T47D (cell line): Measurements from ENCODE around the gene GPR12.
"Not testable (repeated sequence)": the region's sequence is repeated elsewhere in the genome, so short reads cannot be mapped to it uniquely, and the experiment has no call there.

Experiments used
- DNase-seq, 2 experiments: peaks; one replicate each; pipeline versions ENCODE4 v3.0.0 to v3.0.0-alpha.2; 2011 to 2012; ENCODE audit warnings: low read depth in 1 of 2, low spot score in 1 of 2
- JUND ChIP-seq: IDR thresholded peaks from 2 replicates; pipeline ENCODE4 v1.6.1; 2012; ENCODE audit warnings: low read depth
- in situ Hi-C: cut with HindIII; loops from 2 replicates; pipeline ENCODE4 v1.10.0; 2016; ENCODE audit warnings: low sequenced_read_pairs, low pct_unique_long_range_greater_than_20kb

Gene GPR12

GRCh38 chr13:26727633-26728032 lies 33.0 kb downstream of the GPR12 start:
- DNase-seq, result peak; percentile 11 to 24
- no peak for TF ChIP-seq JUND
- in situ Hi-C loops, result no loop called here

- TF ChIP-seq JUND, result no peak
- DNase-seq, result no peak
- in situ Hi-C loops, result no loop called here
Observed at GRCh38 chr13:26727122-26727521, 33.5 kb downstream of the GPR12 start.

GRCh38 chr13:26726684-26727083 lies 33.9 kb downstream of the GPR12 start:
- TF ChIP-seq JUND, result no peak
- no peak for DNase-seq
- in situ Hi-C loops, result no loop called here

GRCh38 chr13:26723620-26724019 lies 37.0 kb downstream of the GPR12 start:
- in situ Hi-C loops, DNase-seq: not testable (repeated sequence)

- in situ Hi-C loops, result no loop called here
- no peak for DNase-seq
- TF ChIP-seq JUND, result no peak
Observed at GRCh38 chr13:26722321-26722720, 38.3 kb downstream of the GPR12 start.

- peak in 1 of 2 experiments; percentile 6 for DNase-seq
- TF ChIP-seq JUND, result no peak
- in situ Hi-C loops, result no loop called here
Observed at GRCh38 chr13:26721251-26722121, 39.1 kb downstream of the GPR12 start.

GRCh38 chr13:26719356-26719945 lies 41.1 kb downstream of the GPR12 start:
- peak in 1 of 2 experiments; percentile 16 for DNase-seq
- in situ Hi-C loops, result no loop called here
- TF ChIP-seq JUND, result no peak

- DNase-seq, result no peak
- no peak for TF ChIP-seq JUND
- in situ Hi-C loops, result no loop called here
Observed at GRCh38 chr13:26718872-26719271, 41.7 kb downstream of the GPR12 start.

- no peak for TF ChIP-seq JUND
- in situ Hi-C loops, result no loop called here
- DNase-seq, result no peak
Observed at GRCh38 chr13:26718146-26718545, 42.4 kb downstream of the GPR12 start.

- in situ Hi-C loops, result no loop called here
- DNase-seq, result no peak
- TF ChIP-seq JUND, result no peak
Observed at GRCh38 chr13:26716984-26717383, 43.6 kb downstream of the GPR12 start.

GRCh38 chr13:26713341-26713740 lies 47.2 kb downstream of the GPR12 start:
- in situ Hi-C loops, result no loop called here
- no peak for DNase-seq
- TF ChIP-seq JUND, result no peak

GRCh38 chr13:26711211-26711610 lies 49.4 kb downstream of the GPR12 start:
- in situ Hi-C loops, result no loop called here
- TF ChIP-seq JUND, result no peak

GRCh38 chr13:26710166-26710565 lies 50.4 kb downstream of the GPR12 start:
- TF ChIP-seq JUND, result no peak
- in situ Hi-C loops, result no loop called here
- DNase-seq, result no peak

More at GRCh38 chr13:26711211-26711610, 49.4 kb downstream of the GPR12 start:
- no peak for DNase-seq
